Measurements from ENCODE around the gene DDX5. TPM values are rescaled to one million over a fixed set of nuclear protein-coding genes. Genes with fewer than 3 reads are reported as not detected.

Gene DDX5
- total and polyA plus RNA-seq, 2 of the 13 experiments (the other 11 are each of a cell fraction or from before 2014, with no cell fraction given) = 503 to 684 TPM

DNA sequence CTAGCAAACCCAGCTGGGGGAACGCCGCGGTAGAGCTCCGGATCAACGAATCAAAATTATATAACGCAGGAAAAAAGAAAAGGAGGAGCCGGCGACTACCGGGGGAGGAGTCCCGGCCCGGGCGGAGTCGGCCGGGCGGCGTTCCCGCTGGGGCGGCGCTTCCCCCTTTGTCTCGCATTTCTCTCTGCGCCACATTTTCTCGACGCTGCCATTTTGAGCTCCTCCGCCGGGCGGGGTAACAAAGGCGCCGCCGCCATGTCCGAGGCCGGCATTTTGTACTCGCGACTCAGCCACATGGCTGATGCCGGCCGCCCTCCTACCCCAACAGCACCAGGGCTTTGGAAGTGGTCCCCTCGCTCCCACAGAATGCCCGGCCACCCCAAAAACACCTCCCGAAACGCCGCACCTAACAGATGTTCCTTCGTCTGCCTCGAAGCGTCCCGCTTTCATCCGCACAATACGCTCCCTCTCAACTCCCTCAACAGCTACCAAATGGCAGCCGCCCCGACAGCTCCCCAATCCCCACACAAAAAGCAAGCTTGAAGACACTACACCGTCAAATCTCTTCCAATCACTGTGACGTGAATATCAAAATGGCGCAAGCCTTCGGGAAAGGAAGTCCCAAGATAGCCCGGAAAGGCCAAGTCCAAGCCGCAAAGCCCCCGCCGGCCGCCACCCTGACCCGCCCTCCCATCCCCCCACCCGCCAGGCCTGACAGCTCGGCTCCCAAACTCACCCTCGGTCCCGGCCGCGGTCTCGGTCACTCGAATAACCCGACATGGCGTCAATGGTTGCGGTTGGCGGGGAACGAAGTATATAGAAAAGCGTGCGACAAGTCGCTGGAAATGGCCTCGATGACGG is 519 bp downstream of the DDX5 start (continued):
- TF ChIP-seq MEIS2 (CRISPR knock-in tag; IDR thresholded peaks at IDR 0.05) = peak; percentile 49; the same call in 1 of the 2 replicates
- no peak for TF ChIP-seq ZKSCAN1 (IDR thresholded peaks at IDR 0.05; ENCODE audit: low read length)
- TF ChIP-seq, protein P1, sequence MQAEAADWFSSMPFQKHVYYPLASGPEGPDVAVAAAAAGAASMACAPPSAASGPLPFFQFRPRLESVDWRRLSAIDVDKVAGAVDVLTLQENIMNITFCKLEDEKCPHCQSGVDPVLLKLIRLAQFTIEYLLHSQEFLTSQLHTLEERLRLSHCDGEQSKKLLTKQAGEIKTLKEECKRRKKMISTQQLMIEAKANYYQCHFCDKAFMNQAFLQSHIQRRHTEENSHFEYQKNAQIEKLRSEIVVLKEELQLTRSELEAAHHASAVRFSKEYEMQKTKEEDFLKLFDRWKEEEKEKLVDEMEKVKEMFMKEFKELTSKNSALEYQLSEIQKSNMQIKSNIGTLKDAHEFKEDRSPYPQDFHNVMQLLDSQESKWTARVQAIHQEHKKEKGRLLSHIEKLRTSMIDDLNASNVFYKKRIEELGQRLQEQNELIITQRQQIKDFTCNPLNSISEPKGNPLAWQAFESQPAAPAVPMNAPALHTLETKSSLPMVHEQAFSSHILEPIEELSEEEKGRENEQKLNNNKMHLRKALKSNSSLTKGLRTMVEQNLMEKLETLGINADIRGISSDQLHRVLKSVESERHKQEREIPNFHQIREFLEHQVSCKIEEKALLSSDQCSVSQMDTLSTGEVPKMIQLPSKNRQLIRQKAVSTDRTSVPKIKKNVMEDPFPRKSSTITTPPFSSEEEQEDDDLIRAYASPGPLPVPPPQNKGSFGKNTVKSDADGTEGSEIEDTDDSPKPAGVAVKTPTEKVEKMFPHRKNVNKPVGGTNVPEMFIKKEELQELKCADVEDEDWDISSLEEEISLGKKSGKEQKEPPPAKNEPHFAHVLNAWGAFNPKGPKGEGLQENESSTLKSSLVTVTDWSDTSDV (CRISPR knock-in tag; IDR thresholded peaks at IDR 0.05) = no peak
- TF ChIP-seq ZNF333 (CRISPR knock-in tag; IDR thresholded peaks at IDR 0.05; ENCODE audit: borderline replicate concordance) = no peak
- no peak for TF ChIP-seq ZNF256 (CRISPR knock-in tag; conservative IDR thresholded peaks at IDR 0.05)
- no peak; the same call in 1 of the 2 replicates for TF ChIP-seq FIP1L1 (IDR thresholded peaks at IDR 0.05; ENCODE audit: borderline replicate concordance, insufficient read depth, low read depth, low read length)
- TF ChIP-seq FOSL2 (CRISPR knock-in tag; IDR thresholded peaks at IDR 0.05) = no peak
- TF ChIP-seq, protein P2, sequence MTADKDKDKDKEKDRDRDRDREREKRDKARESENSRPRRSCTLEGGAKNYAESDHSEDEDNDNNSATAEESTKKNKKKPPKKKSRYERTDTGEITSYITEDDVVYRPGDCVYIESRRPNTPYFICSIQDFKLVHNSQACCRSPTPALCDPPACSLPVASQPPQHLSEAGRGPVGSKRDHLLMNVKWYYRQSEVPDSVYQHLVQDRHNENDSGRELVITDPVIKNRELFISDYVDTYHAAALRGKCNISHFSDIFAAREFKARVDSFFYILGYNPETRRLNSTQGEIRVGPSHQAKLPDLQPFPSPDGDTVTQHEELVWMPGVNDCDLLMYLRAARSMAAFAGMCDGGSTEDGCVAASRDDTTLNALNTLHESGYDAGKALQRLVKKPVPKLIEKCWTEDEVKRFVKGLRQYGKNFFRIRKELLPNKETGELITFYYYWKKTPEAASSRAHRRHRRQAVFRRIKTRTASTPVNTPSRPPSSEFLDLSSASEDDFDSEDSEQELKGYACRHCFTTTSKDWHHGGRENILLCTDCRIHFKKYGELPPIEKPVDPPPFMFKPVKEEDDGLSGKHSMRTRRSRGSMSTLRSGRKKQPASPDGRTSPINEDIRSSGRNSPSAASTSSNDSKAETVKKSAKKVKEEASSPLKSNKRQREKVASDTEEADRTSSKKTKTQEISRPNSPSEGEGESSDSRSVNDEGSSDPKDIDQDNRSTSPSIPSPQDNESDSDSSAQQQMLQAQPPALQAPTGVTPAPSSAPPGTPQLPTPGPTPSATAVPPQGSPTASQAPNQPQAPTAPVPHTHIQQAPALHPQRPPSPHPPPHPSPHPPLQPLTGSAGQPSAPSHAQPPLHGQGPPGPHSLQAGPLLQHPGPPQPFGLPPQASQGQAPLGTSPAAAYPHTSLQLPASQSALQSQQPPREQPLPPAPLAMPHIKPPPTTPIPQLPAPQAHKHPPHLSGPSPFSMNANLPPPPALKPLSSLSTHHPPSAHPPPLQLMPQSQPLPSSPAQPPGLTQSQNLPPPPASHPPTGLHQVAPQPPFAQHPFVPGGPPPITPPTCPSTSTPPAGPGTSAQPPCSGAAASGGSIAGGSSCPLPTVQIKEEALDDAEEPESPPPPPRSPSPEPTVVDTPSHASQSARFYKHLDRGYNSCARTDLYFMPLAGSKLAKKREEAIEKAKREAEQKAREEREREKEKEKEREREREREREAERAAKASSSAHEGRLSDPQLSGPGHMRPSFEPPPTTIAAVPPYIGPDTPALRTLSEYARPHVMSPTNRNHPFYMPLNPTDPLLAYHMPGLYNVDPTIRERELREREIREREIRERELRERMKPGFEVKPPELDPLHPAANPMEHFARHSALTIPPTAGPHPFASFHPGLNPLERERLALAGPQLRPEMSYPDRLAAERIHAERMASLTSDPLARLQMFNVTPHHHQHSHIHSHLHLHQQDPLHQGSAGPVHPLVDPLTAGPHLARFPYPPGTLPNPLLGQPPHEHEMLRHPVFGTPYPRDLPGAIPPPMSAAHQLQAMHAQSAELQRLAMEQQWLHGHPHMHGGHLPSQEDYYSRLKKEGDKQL (CRISPR knock-in tag; IDR thresholded peaks at IDR 0.05; ENCODE audit: low read depth) = no peak
- TF ChIP-seq ZNF20 (CRISPR knock-in tag; IDR thresholded peaks at IDR 0.05) = no peak
- TF ChIP-seq POLR2A (IDR thresholded peaks at IDR 0.05; ENCODE audit: insufficient read depth in 1 of 2, low read depth in 2 of 2, low read length in 2 of 2) = peak; percentile 61 to 63
- no peak for TF ChIP-seq THYN1 (CRISPR knock-in tag; IDR thresholded peaks at IDR 0.05; ENCODE audit: borderline replicate concordance, low read depth)
- TF ChIP-seq, protein P3, sequence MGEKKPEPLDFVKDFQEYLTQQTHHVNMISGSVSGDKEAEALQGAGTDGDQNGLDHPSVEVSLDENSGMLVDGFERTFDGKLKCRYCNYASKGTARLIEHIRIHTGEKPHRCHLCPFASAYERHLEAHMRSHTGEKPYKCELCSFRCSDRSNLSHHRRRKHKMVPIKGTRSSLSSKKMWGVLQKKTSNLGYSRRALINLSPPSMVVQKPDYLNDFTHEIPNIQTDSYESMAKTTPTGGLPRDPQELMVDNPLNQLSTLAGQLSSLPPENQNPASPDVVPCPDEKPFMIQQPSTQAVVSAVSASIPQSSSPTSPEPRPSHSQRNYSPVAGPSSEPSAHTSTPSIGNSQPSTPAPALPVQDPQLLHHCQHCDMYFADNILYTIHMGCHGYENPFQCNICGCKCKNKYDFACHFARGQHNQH (CRISPR knock-in tag; IDR thresholded peaks at IDR 0.05) = peak; percentile 71; the same call in 1 of the 2 replicates
- TF ChIP-seq ZBTB7A (CRISPR knock-in tag; IDR thresholded peaks at IDR 0.05) = peak; percentile 29; the same call in 1 of the 2 replicates
- TF ChIP-seq HNRNPH1 (optimal IDR thresholded peaks at IDR 0.05; ENCODE audit: low read depth, low read length) = no peak
- no peak for TF ChIP-seq HOXA7 (CRISPR knock-in tag; IDR thresholded peaks at IDR 0.05)
- TF ChIP-seq, protein P4, sequence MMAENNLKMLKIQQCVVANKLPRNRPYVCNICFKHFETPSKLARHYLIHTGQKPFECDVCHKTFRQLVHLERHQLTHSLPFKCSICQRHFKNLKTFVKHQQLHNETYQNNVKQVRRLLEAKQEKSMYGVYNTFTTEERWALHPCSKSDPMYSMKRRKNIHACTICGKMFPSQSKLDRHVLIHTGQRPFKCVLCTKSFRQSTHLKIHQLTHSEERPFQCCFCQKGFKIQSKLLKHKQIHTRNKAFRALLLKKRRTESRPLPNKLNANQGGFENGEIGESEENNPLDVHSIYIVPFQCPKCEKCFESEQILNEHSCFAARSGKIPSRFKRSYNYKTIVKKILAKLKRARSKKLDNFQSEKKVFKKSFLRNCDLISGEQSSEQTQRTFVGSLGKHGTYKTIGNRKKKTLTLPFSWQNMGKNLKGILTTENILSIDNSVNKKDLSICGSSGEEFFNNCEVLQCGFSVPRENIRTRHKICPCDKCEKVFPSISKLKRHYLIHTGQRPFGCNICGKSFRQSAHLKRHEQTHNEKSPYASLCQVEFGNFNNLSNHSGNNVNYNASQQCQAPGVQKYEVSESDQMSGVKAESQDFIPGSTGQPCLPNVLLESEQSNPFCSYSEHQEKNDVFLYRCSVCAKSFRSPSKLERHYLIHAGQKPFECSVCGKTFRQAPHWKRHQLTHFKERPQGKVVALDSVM (CRISPR knock-in tag; IDR thresholded peaks at IDR 0.05) = no peak
- TF ChIP-seq SP5 (CRISPR knock-in tag; IDR thresholded peaks at IDR 0.05; ENCODE audit: borderline replicate concordance, low read depth) = no peak
- TF ChIP-seq PRPF4 (IDR thresholded peaks at IDR 0.05; ENCODE audit: low read depth, low read length, poor library complexity, severe bottlenecking) = no peak

Data from HepG2 (cell line).